K562 (cell line): ENCODE measurements around the gene PTPRO.

Experiments used
- CBX5 ChIP-seq: IDR thresholded peaks from 2 replicates; pipeline ENCODE4 v1.6.1; 2014; ENCODE audit warnings: low read depth, borderline replicate concordance
- MXD1 ChIP-seq: fragments of 250-450 bp; sonication (Bioruptor Pico); IDR thresholded peaks from 2 replicates; pipeline ENCODE4 v1.8.0; 2021; ENCODE audit warnings: borderline replicate concordance, mild to moderate bottlenecking, moderate library complexity; ENCODE audit not compliant: poor library complexity, severe bottlenecking
- ZNF24 ChIP-seq: fragments of 450-650 bp; IDR thresholded peaks from 2 replicates; pipeline ENCODE4 v1.6.1; 2016

DNA sequence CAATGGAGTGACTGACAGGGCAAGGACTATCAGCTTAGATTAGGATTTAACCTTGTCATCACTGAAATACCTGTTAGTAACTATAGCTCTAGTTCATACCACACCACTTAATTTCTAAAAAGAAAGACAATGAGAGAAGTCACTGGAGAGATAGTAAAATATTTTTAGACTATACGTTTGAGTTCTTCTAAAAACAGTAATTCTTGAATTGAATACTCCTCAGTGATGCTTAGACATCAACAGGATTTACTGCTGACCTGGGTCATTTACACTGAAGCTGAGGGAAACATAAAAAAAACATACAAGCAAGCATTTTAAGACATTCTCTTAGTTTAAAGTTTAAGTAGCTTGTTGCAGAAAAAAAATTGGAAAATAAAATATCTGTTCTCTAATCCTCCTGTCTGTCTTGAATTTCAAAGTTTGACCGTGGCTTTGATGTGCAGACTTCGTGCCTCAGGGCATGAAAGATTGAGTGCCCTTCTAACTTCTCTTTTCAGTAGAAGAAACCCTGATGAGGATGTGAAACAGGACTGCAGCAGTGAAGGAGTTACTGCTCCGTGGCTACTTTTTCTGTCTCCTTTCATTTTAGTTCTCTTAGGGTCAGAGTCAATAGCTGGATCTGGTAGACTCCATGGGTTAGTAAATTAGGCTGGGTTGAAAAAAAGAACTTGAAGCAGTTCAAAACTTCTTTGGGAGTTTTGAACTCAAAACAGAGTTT is 172.2 kb downstream of the PTPRO start:
- no peak for TF ChIP-seq ZNF24
- no peak for TF ChIP-seq CBX5
- TF ChIP-seq MXD1 (CRISPR knock-in tag), result no peak
